Measurements from ENCODE around the gene ZNF408. TPM values are rescaled to one million over a fixed set of nuclear protein-coding genes. Genes with fewer than 3 reads are reported as not detected.

ZNF408 gene
- polyA plus RNA-seq, 3 donors from 2014 or later, result 9.1 to 14.6 (median 9.5) TPM

- Mint-ChIP-seq H3K36me3 (no peaks in the 10 kb centered on the region), H3K27me3 (ENCODE audit: low read depth in 3 of 3) (peaks cover 0 to 2% (median 0%) of the 10 kb centered on the region in 3 donors), H3K4me1 (no peaks in the 10 kb centered on the region), H3K4me3 (no peak overlapping the region), H3K9me3 (no peaks in the 10 kb centered on the region), H3K27ac (no peak overlapping the region)
- DNase-seq, result no peak
Measured at GRCh38 chr11:46729110-46730027, 28.5 kb downstream of the ZNF408 start.

GRCh38 chr11:46731545-46731944, 30.7 kb downstream of the ZNF408 start:
- Mint-ChIP-seq H3K27me3 (ENCODE audit: low read depth in 3 of 3) (peaks cover 1 to 3% (median 2%) of the 10 kb centered on the region in 3 donors), H3K36me3 (no peaks in the 10 kb centered on the region), H3K4me1 (no peaks in the 10 kb centered on the region), H3K9me3 (no peaks in the 10 kb centered on the region), H3K4me3 (no peak overlapping the region), H3K27ac (no peak overlapping the region)
- DNase-seq, result no peak

GRCh38 chr11:46733234-46733633, 32.4 kb downstream of the ZNF408 start:
- no peaks in the 10 kb centered on the region for H3K36me3 Mint-ChIP-seq
- no peak for DNase-seq
- H3K27ac Mint-ChIP-seq, result peak overlapping the region in 1 of 6 donors; percentile 25
- H3K4me1 Mint-ChIP-seq, result no peaks in the 10 kb centered on the region
- peaks cover 1 to 5% (median 2%) of the 10 kb centered on the region in 3 donors for H3K27me3 Mint-ChIP-seq (ENCODE audit: low read depth in 3 of 3)
- H3K4me3 Mint-ChIP-seq, result no peak overlapping the region
- H3K9me3 Mint-ChIP-seq, result no peaks in the 10 kb centered on the region

- Mint-ChIP-seq H3K27ac (no peak overlapping the region), H3K4me1 (no peaks in the 10 kb centered on the region)
- no peak for DNase-seq
Measured at GRCh38 chr11:46736146-46736545, 35.3 kb downstream of the ZNF408 start.

GRCh38 chr11:46736615-46737014, 35.8 kb downstream of the ZNF408 start:
- Mint-ChIP-seq H3K4me3 (no peak overlapping the region), H3K27me3 (ENCODE audit: low read depth in 3 of 3) (peaks cover 0 to 5% (median 1%) of the 10 kb centered on the region in 3 donors), H3K36me3 (peaks cover 0 to 7% (median under 1%) of the 10 kb centered on the region in 3 donors), H3K27ac (no peak overlapping the region), H3K9me3 (no peaks in the 10 kb centered on the region), H3K4me1 (no peaks in the 10 kb centered on the region)
- no peak for DNase-seq

More at GRCh38 chr11:46736146-46736545, 35.3 kb downstream of the ZNF408 start:
- peaks cover 0 to 5% (median 1%) of the 10 kb centered on the region in 3 donors for H3K27me3 Mint-ChIP-seq (ENCODE audit: low read depth in 3 of 3)
- no peaks in the 10 kb centered on the region for H3K9me3 Mint-ChIP-seq
- no peak overlapping the region for H3K4me3 Mint-ChIP-seq
- peaks cover 0 to 3% (median 0%) of the 10 kb centered on the region in 3 donors for H3K36me3 Mint-ChIP-seq

DNA sequence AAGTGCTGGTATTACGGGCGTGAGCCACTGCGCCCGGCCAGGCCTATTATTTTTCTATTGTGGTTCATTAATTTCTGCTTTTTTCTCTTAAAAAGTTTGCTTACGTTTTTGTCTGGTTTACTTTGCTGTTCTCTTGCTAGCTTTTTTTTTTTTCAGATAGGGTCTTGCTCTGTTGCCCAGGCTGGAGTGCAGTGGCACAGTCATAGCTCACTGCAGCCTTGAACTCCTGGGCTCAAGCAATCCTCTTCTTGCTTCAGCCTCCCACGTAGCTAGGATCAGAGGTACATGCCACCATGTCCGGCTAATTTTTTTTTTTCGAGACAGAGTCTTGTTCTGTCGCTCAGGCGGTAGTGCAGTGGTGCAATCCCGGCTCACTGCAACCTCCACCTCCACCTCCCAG, 36.9 kb downstream of the ZNF408 start:
- Mint-ChIP-seq H3K4me3 (no peak overlapping the region), H3K36me3 (peaks cover 4 to 15% (median 12%) of the 10 kb centered on the region in 3 donors), H3K4me1 (no peaks in the 10 kb centered on the region), H3K27ac (no peak overlapping the region), H3K27me3 (ENCODE audit: low read depth in 3 of 3) (peaks cover 0 to 5% (median 1%) of the 10 kb centered on the region in 3 donors), H3K9me3 (no peaks in the 10 kb centered on the region)
- no peak for DNase-seq

GRCh38 chr11:46738887-46739286, 38.1 kb downstream of the ZNF408 start:
- Mint-ChIP-seq H3K9me3 (no peaks in the 10 kb centered on the region), H3K4me3 (no peak overlapping the region), H3K36me3 (peaks cover 15 to 22% (median 21%) of the 10 kb centered on the region in 3 donors), H3K4me1 (no peaks in the 10 kb centered on the region), H3K27me3 (ENCODE audit: low read depth in 3 of 3) (peaks cover 0 to 5% (median 1%) of the 10 kb centered on the region in 3 donors), H3K27ac (no peak overlapping the region)
- DNase-seq, result no peak

DNA sequence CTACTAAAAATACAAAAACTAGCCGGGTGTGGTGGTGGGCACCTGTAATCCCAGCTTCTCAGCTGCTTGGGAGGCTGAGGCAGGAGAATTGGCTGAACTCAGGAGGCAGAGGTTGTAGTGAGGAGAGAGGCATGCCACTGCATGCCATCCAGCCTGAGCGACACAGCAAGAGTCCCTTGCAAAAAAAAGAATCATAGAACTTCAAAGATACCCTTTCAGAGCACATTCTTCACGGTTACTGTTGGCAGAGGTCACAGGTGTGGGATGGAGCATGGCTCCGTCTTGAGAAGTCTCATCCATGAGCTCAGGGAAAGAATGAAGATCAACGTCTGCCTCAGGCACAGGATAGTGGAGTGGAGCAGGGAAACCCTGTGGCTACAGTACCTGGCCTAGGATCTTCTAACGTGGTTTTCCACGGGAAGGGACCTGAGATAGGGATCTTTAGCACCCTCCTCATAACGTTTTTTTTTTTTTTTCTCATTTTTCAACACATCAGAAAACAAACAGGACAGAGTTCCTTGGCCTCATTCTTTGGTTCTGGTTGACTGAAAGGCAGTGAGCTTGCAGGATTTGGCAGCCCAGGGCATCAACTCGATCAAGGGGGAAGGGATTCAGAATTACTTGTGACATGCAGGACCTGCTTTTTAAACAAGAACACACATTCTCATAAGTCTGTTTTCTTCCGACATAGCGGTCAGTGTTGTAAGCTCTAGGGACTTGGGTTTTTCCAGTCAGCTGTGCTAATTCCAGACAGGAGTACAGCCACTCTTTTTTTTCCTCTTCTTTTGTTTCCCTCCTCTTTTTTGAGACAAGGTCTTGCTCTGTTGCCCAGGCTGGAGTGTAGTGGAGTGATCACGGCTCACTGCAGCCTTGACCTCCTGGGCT, 41.0 kb downstream of the ZNF408 start:
- H3K4me1 Mint-ChIP-seq, result no peaks in the 10 kb centered on the region
- H3K36me3 Mint-ChIP-seq, result peaks cover 22 to 33% (median 32%) of the 10 kb centered on the region in 3 donors
- no peak for DNase-seq
- no peaks in the 10 kb centered on the region for H3K27me3 Mint-ChIP-seq (ENCODE audit: low read depth in 3 of 3)
- no peaks in the 10 kb centered on the region for H3K9me3 Mint-ChIP-seq
- H3K4me3 Mint-ChIP-seq, result no peak overlapping the region
- peak overlapping the region in 3 of 6 donors; percentile 53 to 76 (median 55) for H3K27ac Mint-ChIP-seq

DNA sequence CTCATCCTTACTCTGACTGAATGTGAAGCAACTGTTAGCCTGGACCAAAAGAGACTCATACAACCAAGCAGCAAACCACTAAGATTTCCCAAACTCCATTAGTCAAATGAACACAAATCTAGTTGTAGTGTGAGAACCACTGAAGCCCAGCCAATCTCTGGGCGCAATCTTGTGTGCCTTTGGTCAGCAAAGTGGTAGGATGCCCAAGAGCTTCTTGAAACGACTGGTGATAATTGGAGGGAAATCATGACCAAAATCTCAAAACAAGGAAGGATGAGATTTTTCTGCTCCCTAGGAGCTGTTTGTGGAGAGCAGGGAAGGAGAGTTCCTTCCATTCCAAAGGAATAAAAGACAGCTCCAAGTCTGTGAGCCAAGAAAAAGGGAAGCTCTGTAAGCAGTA, 42.2 kb downstream of the ZNF408 start:
- no peak for DNase-seq
- Mint-ChIP-seq H3K9me3 (no peaks in the 10 kb centered on the region), H3K4me3 (no peak overlapping the region), H3K27me3 (ENCODE audit: low read depth in 3 of 3) (no peaks in the 10 kb centered on the region), H3K4me1 (no peaks in the 10 kb centered on the region), H3K27ac (peak overlapping the region in 1 of 6 donors; percentile 55), H3K36me3 (peaks cover 27 to 43% (median 34%) of the 10 kb centered on the region in 3 donors)

DNA sequence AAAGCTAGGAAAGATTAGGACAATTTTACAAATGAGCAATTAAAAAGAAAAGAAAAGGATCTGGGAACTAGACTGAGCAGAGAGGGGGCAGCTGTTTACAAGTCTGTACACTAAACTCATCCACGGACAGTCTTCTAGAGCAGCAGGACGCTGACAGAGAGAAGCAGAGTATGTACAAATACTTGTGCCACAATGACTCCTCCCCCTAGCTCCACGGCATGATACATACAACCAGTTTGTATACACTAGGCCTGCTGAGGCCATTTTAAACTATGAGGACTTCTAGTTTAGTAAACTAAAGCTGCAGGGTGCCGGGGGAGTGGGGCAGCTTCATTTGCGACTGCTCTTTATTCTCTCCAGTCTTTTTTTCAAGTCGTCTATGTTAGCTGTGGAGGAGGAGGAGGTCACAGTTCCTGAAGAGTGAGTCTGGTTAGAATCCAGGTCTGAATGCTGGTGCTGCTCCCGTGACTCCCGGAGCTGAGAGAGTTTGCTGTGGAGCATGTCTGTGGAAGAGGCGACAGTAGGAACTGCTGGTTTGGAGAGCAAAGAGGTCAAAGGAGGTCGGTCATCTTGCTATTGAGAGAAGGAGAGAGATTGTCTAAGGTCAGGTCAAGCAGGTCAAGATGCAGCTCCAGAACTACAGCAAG, 43.0 kb downstream of the ZNF408 start:
- no peak overlapping the region for H3K27ac Mint-ChIP-seq
- H3K9me3 Mint-ChIP-seq, result no peaks in the 10 kb centered on the region
- no peak for DNase-seq
- H3K4me1 Mint-ChIP-seq, result no peaks in the 10 kb centered on the region
- no peaks in the 10 kb centered on the region for H3K27me3 Mint-ChIP-seq (ENCODE audit: low read depth in 3 of 3)
- H3K4me3 Mint-ChIP-seq, result no peak overlapping the region
- peaks cover 30 to 46% (median 37%) of the 10 kb centered on the region in 3 donors for H3K36me3 Mint-ChIP-seq

DNA sequence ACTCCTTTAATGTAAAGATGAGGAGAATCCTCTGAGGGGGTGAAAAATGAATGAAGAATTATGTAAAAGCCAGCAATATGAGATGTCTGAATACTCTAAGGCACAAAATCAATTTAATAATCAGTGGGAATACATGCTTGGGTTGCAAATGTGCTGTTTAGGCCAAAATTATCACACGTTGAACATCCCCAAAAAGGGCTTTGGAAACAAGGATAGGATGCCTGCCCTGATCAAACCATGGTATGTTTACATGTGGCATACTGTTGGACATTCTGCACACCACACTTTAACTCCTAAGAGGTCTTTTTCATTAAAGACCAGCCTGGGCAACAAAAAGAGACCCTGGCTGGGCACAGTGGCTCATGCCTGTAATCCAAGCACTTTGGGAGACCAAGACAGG, 44.5 kb downstream of the ZNF408 start:
- peaks cover 35 to 54% (median 41%) of the 10 kb centered on the region in 3 donors for H3K36me3 Mint-ChIP-seq
- DNase-seq, result no peak
- H3K27me3 Mint-ChIP-seq (ENCODE audit: low read depth in 3 of 3), result no peaks in the 10 kb centered on the region
- H3K27ac Mint-ChIP-seq, result no peak overlapping the region
- H3K4me1 Mint-ChIP-seq, result no peaks in the 10 kb centered on the region
- no peaks in the 10 kb centered on the region for H3K9me3 Mint-ChIP-seq
- H3K4me3 Mint-ChIP-seq, result no peak overlapping the region

GRCh38 chr11:46745995-46746394, 45.2 kb downstream of the ZNF408 start:
- no peaks in the 10 kb centered on the region for H3K27me3 Mint-ChIP-seq (ENCODE audit: low read depth in 3 of 3)
- no peak overlapping the region for H3K4me3 Mint-ChIP-seq
- no peak overlapping the region for H3K27ac Mint-ChIP-seq
- no peaks in the 10 kb centered on the region for H3K4me1 Mint-ChIP-seq
- H3K36me3 Mint-ChIP-seq, result peaks cover 40 to 60% (median 46%) of the 10 kb centered on the region in 3 donors
- no peaks in the 10 kb centered on the region for H3K9me3 Mint-ChIP-seq
- no peak for DNase-seq

GRCh38 chr11:46747150-46747549, 46.3 kb downstream of the ZNF408 start:
- H3K4me3 Mint-ChIP-seq, result no peak overlapping the region
- no peak overlapping the region for H3K27ac Mint-ChIP-seq
- DNase-seq, result no peak
- no peaks in the 10 kb centered on the region for H3K27me3 Mint-ChIP-seq (ENCODE audit: low read depth in 3 of 3)
- no peaks in the 10 kb centered on the region for H3K4me1 Mint-ChIP-seq
- peaks cover 42 to 57% (median 47%) of the 10 kb centered on the region in 3 donors for H3K36me3 Mint-ChIP-seq
- H3K9me3 Mint-ChIP-seq, result no peaks in the 10 kb centered on the region
